SK-N-MC (cell line): Measurements from ENCODE around the gene OCLN.
"Not testable (repeated sequence)": the region's sequence is repeated elsewhere in the genome, so short reads cannot be mapped to it uniquely, and the experiment has no call there.

ENCODE experiments used
- DNase-seq: peaks from one replicate; pipeline ENCODE4 v3.0.0-alpha.2; 2011; ENCODE audit warnings: low read depth, low spot score
- H3K27ac ChIP-seq: fragments of 200-600 bp; sonication (generic); 2 replicates; pipeline ENCODE4 v1.5.1; 2016; ENCODE audit warnings: mixed run types
- H3K36me3 ChIP-seq: fragments of 200-600 bp; sonication (generic); 2 replicates; pipeline ENCODE4 v1.6.1; 2017; ENCODE audit warnings: antibody characterized with exemption, low read length, mixed read lengths; ENCODE audit not compliant: insufficient read depth
- H3K4me3 ChIP-seq: fragments of 200-600 bp; sonication (generic); 2 replicates; pipeline ENCODE4 v1.5.1; 2016
- H3K9ac ChIP-seq: fragments of 200-600 bp; sonication (generic); 2 replicates; pipeline ENCODE4 v1.8.0; 2017; ENCODE audit warnings: mixed run types, mixed read lengths; ENCODE audit not compliant: insufficient read length
- H3K9me3 ChIP-seq: fragments of 200-600 bp; sonication (generic); 2 replicates; pipeline ENCODE4 v1.6.1; 2017; ENCODE audit warnings: low read depth, mild to moderate bottlenecking, antibody characterized with exemption, low read length, moderate library complexity, mixed read lengths
- EZH2 ChIP-seq: fragments of 200-600 bp; sonication (generic); IDR thresholded peaks from one replicate; pipeline ENCODE4 v1.6.1; 2017; ENCODE audit warnings: antibody characterized with exemption
- FOXP2 ChIP-seq: optimal IDR thresholded peaks from 2 replicates; pipeline ENCODE3; 2011; ENCODE audit warnings: mild to moderate bottlenecking, moderate library complexity; ENCODE audit not compliant: insufficient read depth; ENCODE audit errors: extremely low read length, control extremely low read depth
- POLR2AphosphoS5 ChIP-seq: IDR thresholded peaks from 2 replicates; pipeline ENCODE4 v1.6.1; 2012; ENCODE audit warnings: mild to moderate bottlenecking, low read depth, low read length, borderline replicate concordance

OCLN gene

GRCh38 chr5:69530561-69531405, 38.2 kb downstream of the OCLN start:
- no peak overlapping the region for H3K4me3 ChIP-seq
- H3K9me3 ChIP-seq, result no peaks in the 10 kb centered on the region
- TF ChIP-seq FOXP2, result no peak
- no peak for TF ChIP-seq EZH2
- TF ChIP-seq POLR2AphosphoS5, result no peak
- H3K36me3 ChIP-seq, result no peaks in the 10 kb centered on the region
- peak overlapping the region; percentile 56; the same call in 1 of the 2 replicates for H3K27ac ChIP-seq
- H3K9ac ChIP-seq, result no peak overlapping the region
- no peak for DNase-seq

GRCh38 chr5:69531406-69531801, 38.8 kb downstream of the OCLN start:
- Histone ChIP-seq H3K4me3 (no peak overlapping the region), H3K27ac (peak overlapping the region; percentile 56; the same call in 1 of the 2 replicates)
- TF ChIP-seq FOXP2, result no peak
- no peak for TF ChIP-seq EZH2
- no peak for TF ChIP-seq POLR2AphosphoS5

GRCh38 chr5:69537911-69538310, 45.3 kb downstream of the OCLN start:
- not testable (repeated sequence) for H3K36me3 ChIP-seq, H3K27ac ChIP-seq, H3K9ac ChIP-seq, H3K4me3 ChIP-seq, H3K9me3 ChIP-seq, DNase-seq

More at GRCh38 chr5:69531406-69531801, 38.8 kb downstream of the OCLN start:
- no peaks in the 10 kb centered on the region for H3K9me3 ChIP-seq
- no peaks in the 10 kb centered on the region for H3K36me3 ChIP-seq
- no peak overlapping the region for H3K9ac ChIP-seq
- DNase-seq, result no peak

DNA sequence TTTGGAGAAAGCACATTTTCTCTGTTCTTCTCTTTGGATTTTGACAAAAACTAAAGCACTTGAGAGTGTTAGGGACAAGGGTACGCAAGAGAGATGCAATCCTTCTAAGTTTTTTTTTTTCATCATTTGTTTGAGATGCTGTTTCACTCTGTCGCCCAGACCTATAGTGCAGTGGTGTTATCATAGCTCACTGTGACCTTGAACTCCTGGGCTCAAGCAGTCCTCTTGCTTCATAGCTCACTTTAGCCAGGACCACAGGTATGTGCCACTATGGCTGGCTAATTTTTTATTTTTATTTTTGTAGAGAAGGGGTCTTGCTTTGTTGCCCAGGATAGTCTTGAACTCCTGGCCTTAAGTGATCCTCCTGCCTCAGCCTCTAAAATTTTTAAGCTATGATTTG, 46.1 kb downstream of the OCLN start:
- not testable (repeated sequence) for H3K27ac ChIP-seq, H3K9me3 ChIP-seq, H3K9ac ChIP-seq, DNase-seq, H3K36me3 ChIP-seq, H3K4me3 ChIP-seq

- H3K9ac ChIP-seq, H3K27ac ChIP-seq, H3K9me3 ChIP-seq, H3K4me3 ChIP-seq, DNase-seq, H3K36me3 ChIP-seq: not testable (repeated sequence)
Observed at GRCh38 chr5:69541347-69541746, 48.8 kb downstream of the OCLN start.

- H3K9me3 ChIP-seq, H3K9ac ChIP-seq, H3K4me3 ChIP-seq, DNase-seq, H3K27ac ChIP-seq, H3K36me3 ChIP-seq: not testable (repeated sequence)
Observed at GRCh38 chr5:69542838-69543618, 50.4 kb downstream of the OCLN start.

DNA sequence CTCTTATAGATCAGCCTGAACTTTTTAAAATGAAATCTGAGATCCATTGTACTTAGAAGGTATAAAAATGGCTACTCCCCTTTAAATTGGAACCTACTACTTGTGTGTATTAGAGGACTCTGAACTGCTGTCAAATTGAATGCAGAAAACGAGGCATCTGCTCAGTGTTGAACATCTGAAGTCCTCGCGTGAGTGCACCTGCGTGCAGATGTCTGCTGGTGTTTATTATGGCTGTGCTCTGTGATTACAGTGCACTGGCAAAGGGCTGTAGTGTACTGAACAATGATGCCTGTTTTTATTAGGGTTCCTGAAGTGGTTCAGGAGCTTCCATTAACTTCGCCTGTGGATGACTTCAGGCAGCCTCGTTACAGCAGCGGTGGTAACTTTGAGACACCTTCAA, 52.0 kb downstream of the OCLN start:
- H3K9me3 ChIP-seq, H3K36me3 ChIP-seq, H3K9ac ChIP-seq, H3K27ac ChIP-seq, DNase-seq, H3K4me3 ChIP-seq: not testable (repeated sequence)

GRCh38 chr5:69559908-69560330, 67.3 kb downstream of the OCLN start, which contains the start of gene GTF2H2C:
Gene GTF2H2C, plus strand, starts transcription at chr5:69560191. Its CDS starts 4,942 bp downstream, at chr5:69565133.
- Histone ChIP-seq H3K4me3 (peak within 1 kb of the TSS; percentile 72), H3K9ac (peak within 1 kb of the TSS; percentile 65)
- not testable (repeated sequence) for DNase-seq, H3K27ac ChIP-seq, H3K9me3 ChIP-seq, H3K36me3 ChIP-seq
- TF ChIP-seq POLR2AphosphoS5, result peak; percentile 45; the same call in 1 of the 2 replicates

DNA sequence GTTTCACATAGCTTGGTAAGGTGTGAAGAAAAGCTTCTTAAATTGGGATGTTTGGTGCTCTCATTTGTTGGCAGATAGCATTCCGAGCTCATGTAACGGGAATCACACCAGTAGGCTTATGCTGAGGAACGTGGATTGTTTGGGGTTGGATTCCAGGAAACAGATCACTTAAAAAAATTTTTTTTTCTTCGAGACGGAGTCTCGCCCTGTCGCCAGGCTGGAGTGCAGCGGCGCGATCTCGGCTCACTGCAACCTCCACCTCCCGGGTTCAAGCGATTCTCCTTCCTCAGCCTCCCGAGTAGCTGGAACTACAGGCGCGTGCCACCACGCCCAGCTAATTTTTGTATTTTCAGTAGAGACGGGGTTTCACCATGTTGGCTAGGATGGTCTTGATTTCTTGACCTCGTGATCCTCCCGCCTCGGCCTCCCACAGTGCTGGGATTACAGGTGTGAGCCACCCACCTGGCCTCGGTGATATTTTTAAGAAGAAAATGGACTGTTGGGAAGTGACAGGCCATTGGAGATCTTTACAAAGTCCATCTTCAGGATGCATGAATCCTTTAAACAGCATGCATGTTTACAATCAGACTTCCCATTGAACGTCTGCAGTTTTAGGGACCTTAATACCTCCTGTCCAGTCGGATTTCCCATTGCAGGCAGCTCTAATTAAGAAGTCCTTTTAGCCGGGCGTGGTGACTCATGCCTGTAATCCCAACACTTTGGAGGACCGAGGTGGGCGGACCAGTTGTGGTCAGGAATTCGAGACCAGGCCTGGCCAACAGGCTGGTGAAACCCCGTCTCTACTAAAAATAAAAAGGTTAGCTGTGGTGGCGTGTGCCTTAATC, 68.2 kb downstream of the OCLN start:
- not testable (repeated sequence) for H3K27ac ChIP-seq, DNase-seq, H3K9me3 ChIP-seq, H3K36me3 ChIP-seq, H3K9ac ChIP-seq
- H3K4me3 ChIP-seq, result peak overlapping the region; percentile 70

- H3K9ac ChIP-seq, DNase-seq, H3K9me3 ChIP-seq, H3K4me3 ChIP-seq, H3K27ac ChIP-seq, H3K36me3 ChIP-seq: not testable (repeated sequence)
Observed at GRCh38 chr5:69566172-69566571, 73.6 kb downstream of the OCLN start.

GRCh38 chr5:69568072-69568471, 75.5 kb downstream of the OCLN start:
- not testable (repeated sequence) for H3K4me3 ChIP-seq, H3K36me3 ChIP-seq, DNase-seq, H3K27ac ChIP-seq, H3K9me3 ChIP-seq, H3K9ac ChIP-seq

- not testable (repeated sequence) for DNase-seq, H3K4me3 ChIP-seq
Observed at GRCh38 chr5:69583356-69583755, 90.8 kb downstream of the OCLN start.

More at GRCh38 chr5:69583356-69583755, 90.8 kb downstream of the OCLN start:
- not testable (repeated sequence) for H3K27ac ChIP-seq, H3K9me3 ChIP-seq, H3K36me3 ChIP-seq, H3K9ac ChIP-seq
